Measurements from ENCODE around the gene STUM. TPM values are rescaled to one million over a fixed set of nuclear protein-coding genes. Genes with fewer than 3 reads are reported as not detected.
A peak's percentile ranks its signal among the peaks of the same experiment; 100 is the strongest.

STUM gene
- total RNA-seq, 2 experiments from 2014 or later = not detected

DNA sequence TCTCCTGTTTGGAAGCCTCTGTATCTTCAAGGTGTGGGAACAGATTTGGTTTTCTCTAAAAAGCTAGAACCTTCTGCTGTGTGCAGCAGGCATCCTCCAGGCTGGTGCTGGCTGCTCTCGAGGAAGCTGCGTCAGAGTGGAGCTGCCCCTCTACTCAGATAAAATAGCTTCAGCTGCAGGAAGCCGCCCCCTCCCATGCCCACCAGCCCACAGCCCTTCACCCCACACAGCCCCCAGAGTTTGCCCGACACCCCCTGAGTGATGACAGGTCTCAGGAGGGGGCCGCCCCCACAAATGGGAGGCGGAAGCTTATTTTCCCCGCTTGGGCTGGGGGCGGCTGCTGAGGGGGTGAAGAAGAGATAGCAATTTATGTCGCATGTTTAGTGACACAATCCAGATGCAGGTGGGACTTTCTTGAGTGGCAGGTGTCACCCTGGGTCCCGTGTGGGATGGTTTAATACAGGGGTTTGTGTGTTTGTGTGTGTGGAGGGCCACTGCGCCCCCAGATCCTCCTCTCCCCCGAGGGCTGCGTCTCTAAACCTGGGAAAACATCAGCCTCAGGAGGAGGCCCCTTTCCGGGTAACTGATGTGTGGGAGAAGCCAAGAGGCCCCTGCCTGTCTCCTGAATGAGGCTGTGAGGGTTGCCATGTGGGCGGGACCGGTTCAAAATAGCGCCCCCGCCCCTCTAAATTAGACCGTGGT lies 55.4 kb downstream of the STUM start:
- POLR2A ChIA-PET = interaction anchor here (0.7 kb wide), 1 partner anchor 34 kb away, joined by 3 read pairs; no protein-coding TSS in a partner anchor
- H3K4me1 Mint-ChIP-seq (ENCODE audit: low read depth) = no peaks in the 10 kb centered on the region
- no peak for DNase-seq
- no peak for ATAC-seq
- H3K27me3 Mint-ChIP-seq (ENCODE audit: low read depth) = peaks cover 2% of the 10 kb centered on the region
- no peaks in the 10 kb centered on the region for H3K36me3 Mint-ChIP-seq (ENCODE audit: low read depth)
- H3K4me3 Mint-ChIP-seq = no peak overlapping the region
- CTCF ChIA-PET = interaction anchor here (1.1 kb wide), 1 partner anchor 57 kb away, joined by 3 read pairs; no protein-coding TSS in a partner anchor
- H3K27ac Mint-ChIP-seq = no peak overlapping the region
- no peaks in the 10 kb centered on the region for H3K9me3 Mint-ChIP-seq (ENCODE audit: insufficient read depth)

DNA sequence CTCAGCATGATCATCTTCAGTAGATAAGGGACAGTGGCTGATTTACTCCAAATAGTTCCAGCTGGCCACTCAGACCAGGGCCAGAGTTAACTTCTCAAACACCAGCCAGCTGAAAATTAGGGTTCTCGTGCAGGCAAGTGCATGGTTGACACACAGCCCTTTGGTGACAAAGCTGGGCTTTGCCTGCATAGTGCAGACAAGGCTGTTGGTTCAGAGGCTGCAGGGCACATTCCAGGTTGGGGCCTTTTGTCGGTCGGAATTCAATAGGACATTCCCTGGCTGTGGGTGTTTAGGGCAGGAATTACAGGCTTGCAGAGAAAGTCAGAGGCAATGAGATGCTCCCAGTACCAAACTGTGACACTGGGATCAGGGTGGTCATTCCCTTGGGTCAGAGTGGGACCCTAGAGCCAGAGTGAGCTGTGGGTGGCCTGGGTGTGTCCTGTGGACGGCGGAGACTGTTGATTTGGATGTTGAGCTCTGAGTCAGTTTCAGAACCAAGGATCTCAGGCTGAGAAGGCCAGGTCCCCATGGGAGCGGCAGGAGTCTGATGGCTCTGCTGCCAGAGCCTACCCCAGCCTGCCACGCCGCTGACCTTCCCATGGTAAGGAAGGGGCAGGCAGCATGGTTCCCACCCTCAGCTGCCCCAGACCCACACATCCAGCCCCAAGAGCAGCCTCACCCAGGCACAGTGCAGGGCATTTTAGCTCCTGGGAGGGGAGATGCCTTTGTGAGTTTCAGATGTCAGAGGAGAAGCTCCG lies 56.2 kb downstream of the STUM start:
- CTCF ChIA-PET = interaction anchor here (0.9 to 1.9 kb wide), 2 partner anchors 22 to 180 kb away, joined by 3 to 6 read pairs; no protein-coding TSS in a partner anchor
- ATAC-seq = no peak
- Mint-ChIP-seq H3K4me1 (ENCODE audit: low read depth) (no peaks in the 10 kb centered on the region), H3K4me3 (no peak overlapping the region), H3K27ac (no peak overlapping the region), H3K36me3 (ENCODE audit: low read depth) (no peaks in the 10 kb centered on the region), H3K27me3 (ENCODE audit: low read depth) (peaks cover 2% of the 10 kb centered on the region), H3K9me3 (ENCODE audit: insufficient read depth) (no peaks in the 10 kb centered on the region)
- POLR2A ChIA-PET = no interaction called here
- DNase-seq = no peak

DNA sequence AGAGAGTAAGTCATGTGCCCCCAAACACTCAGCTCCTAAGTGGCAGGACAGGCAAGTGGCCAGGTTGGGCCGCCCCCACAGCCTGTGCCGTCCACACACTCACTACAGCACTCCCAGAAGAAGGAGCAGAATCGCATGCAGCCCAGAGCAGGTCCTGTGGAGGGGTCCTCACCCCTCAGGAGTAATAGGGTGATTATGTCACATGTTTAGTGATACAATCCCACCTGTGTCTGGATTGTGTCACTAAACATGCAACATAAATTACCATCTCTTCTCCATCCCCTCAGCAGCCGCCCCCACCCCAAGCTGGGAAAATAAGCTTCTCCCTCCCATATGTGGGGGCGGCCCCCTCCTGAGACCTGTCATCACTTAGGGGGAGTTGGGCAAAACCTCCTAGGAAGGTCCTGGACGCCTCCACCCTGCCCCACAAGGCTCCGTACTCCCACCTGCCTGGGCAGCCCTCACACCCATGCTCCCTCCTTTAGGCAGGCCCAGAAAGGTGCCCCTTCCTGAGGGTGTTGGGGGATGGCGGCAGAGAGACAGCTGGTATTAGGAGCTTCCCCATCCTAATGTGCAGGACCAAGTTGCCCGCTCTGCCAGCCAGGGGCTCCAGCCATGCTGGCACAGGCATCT lies 56.9 kb downstream of the STUM start:
- Mint-ChIP-seq H3K9me3 (ENCODE audit: insufficient read depth) (no peaks in the 10 kb centered on the region), H3K4me1 (ENCODE audit: low read depth) (no peaks in the 10 kb centered on the region), H3K27ac (no peak overlapping the region), H3K4me3 (no peak overlapping the region), H3K36me3 (ENCODE audit: low read depth) (no peaks in the 10 kb centered on the region), H3K27me3 (ENCODE audit: low read depth) (peaks cover 2% of the 10 kb centered on the region)
- DNase-seq (no peak), ATAC-seq (no peak)
- CTCF ChIA-PET = interaction anchor here (0.9 to 1.9 kb wide), 2 partner anchors 21 to 181 kb away, joined by 3 to 6 read pairs; no protein-coding TSS in a partner anchor
- POLR2A ChIA-PET = no interaction called here

- H3K27ac Mint-ChIP-seq = no peak overlapping the region
- H3K9me3 Mint-ChIP-seq (ENCODE audit: insufficient read depth) = no peaks in the 10 kb centered on the region
- H3K4me1 Mint-ChIP-seq (ENCODE audit: low read depth) = no peaks in the 10 kb centered on the region
- CTCF ChIA-PET = interaction anchor here (1.1 to 1.9 kb wide), 2 partner anchors 20 to 182 kb away, joined by 3 to 6 read pairs; no protein-coding TSS in a partner anchor
- H3K36me3 Mint-ChIP-seq (ENCODE audit: low read depth) = no peaks in the 10 kb centered on the region
- no peak overlapping the region for H3K4me3 Mint-ChIP-seq
- H3K27me3 Mint-ChIP-seq (ENCODE audit: low read depth) = no peaks in the 10 kb centered on the region
- POLR2A ChIA-PET = interaction anchor here (0.6 kb wide), 1 partner anchor 614 kb away, joined by 6 read pairs; no protein-coding TSS in a partner anchor
- ATAC-seq (no peak), DNase-seq (no peak)
Observed at GRCh38 chr1:226606311-226607267, 58.0 kb downstream of the STUM start.

DNA sequence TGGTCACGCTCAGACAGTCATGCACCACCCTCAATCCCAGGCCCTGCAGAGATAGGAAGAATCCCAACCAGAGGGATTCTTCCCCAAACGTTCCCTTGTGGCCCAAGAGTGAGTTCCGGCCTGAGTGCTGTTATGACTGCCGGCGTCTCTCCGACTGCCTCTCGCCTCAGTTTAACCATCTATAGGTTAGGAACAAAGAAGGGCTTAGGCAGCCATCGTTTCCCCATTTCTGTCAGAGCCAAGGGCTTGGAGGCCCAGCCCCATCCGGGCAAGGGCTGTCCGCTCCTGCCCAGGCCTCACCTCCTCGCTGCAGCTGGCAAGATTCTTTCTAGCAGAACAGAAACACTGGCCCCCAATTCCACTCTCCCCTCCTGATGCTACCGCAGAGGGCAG lies 58.7 kb downstream of the STUM start:
- H3K36me3 Mint-ChIP-seq (ENCODE audit: low read depth) = no peaks in the 10 kb centered on the region
- CTCF ChIA-PET = interaction anchor here (1.1 kb wide), 1 partner anchor 182 kb away, joined by 3 read pairs; no protein-coding TSS in a partner anchor
- no peaks in the 10 kb centered on the region for H3K9me3 Mint-ChIP-seq (ENCODE audit: insufficient read depth)
- H3K4me1 Mint-ChIP-seq (ENCODE audit: low read depth) = no peaks in the 10 kb centered on the region
- no peak for DNase-seq
- POLR2A ChIA-PET = no interaction called here
- no peak for ATAC-seq
- no peak overlapping the region for H3K4me3 Mint-ChIP-seq
- H3K27me3 Mint-ChIP-seq (ENCODE audit: low read depth) = no peaks in the 10 kb centered on the region
- H3K27ac Mint-ChIP-seq = no peak overlapping the region

GRCh38 chr1:226607821-226608220 lies 59.3 kb downstream of the STUM start:
- ChIA-PET POLR2A (no interaction called here), CTCF (interaction anchor here (0.9 to 2.6 kb wide), 6 partner anchors 16 to 200 kb away, joined by 3 to 14 read pairs (median 4); partner anchors contain the start of gene PARP1)
- Mint-ChIP-seq H3K27me3 (ENCODE audit: low read depth) (peaks cover 2% of the 10 kb centered on the region), H3K27ac (no peak overlapping the region), H3K4me3 (no peak overlapping the region), H3K9me3 (ENCODE audit: insufficient read depth) (no peaks in the 10 kb centered on the region), H3K36me3 (ENCODE audit: low read depth) (no peaks in the 10 kb centered on the region), H3K4me1 (ENCODE audit: low read depth) (no peaks in the 10 kb centered on the region)
- no peak for ATAC-seq
- DNase-seq = no peak

DNA sequence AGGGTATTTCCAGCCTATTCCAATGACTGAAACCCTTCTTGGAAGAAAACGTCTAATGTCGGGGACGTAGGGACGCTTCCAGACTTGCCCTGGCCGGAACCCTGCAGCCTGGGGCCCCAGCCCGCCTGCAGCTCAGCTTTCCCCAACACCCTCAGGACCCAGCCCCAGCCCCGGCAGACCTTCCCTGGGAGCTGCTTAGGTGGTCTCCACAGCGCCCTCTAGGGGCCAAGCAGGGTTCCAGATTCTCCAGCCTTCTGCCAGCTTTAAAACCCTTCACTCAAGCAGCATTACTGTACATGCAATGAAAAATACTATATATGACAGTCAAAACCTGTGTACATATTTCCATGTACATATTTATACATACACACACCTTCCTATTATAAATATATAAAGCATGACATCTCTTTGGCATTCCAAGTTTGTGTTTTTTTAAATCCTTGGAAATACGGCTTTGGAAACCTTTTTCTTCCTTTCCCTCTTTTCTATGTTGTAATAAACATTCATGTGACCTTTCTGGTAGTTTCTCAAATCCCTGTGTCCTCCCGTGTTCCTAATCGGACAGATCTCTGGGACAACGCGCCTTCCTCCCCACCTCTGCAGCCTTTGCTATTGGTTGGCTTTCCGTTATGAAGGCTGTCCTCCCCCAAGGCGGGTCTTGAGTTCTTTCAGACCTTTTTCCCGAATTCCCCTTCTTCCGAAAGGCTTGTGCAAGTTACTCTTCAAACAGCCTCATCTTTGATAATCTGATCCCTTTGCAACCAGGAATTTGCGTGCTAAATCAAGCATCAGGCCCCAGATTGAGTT lies 60.3 kb downstream of the STUM start:
- ATAC-seq (peak; percentile 83), DNase-seq (peak; percentile 73)
- H3K27ac Mint-ChIP-seq = no peak overlapping the region
- no peak overlapping the region for H3K4me3 Mint-ChIP-seq
- H3K27me3 Mint-ChIP-seq (ENCODE audit: low read depth) = peaks cover 3% of the 10 kb centered on the region
- ChIA-PET CTCF (interaction anchor here (0.7 to 2.6 kb wide), 14 partner anchors 9 to 303 kb away, joined by 3 to 14 read pairs (median 3); partner anchors contain the start of gene PARP1), POLR2A (no interaction called here)
- no peaks in the 10 kb centered on the region for H3K4me1 Mint-ChIP-seq (ENCODE audit: low read depth)
- H3K9me3 Mint-ChIP-seq (ENCODE audit: insufficient read depth) = no peaks in the 10 kb centered on the region
- H3K36me3 Mint-ChIP-seq (ENCODE audit: low read depth) = no peaks in the 10 kb centered on the region

GRCh38 chr1:226609836-226610455 lies 61.4 kb downstream of the STUM start:
- Mint-ChIP-seq H3K27me3 (ENCODE audit: low read depth) (peaks cover 3% of the 10 kb centered on the region), H3K4me1 (ENCODE audit: low read depth) (no peaks in the 10 kb centered on the region), H3K36me3 (ENCODE audit: low read depth) (no peaks in the 10 kb centered on the region), H3K27ac (no peak overlapping the region), H3K4me3 (no peak overlapping the region), H3K9me3 (ENCODE audit: insufficient read depth) (no peaks in the 10 kb centered on the region)
- ChIA-PET CTCF (interaction anchor here (1.5 to 2.6 kb wide), 3 partner anchors 10 to 29 kb away, joined by 3 to 10 read pairs (median 5); no protein-coding TSS in a partner anchor), POLR2A (no interaction called here)
- ATAC-seq (no peak), DNase-seq (no peak)

DNA sequence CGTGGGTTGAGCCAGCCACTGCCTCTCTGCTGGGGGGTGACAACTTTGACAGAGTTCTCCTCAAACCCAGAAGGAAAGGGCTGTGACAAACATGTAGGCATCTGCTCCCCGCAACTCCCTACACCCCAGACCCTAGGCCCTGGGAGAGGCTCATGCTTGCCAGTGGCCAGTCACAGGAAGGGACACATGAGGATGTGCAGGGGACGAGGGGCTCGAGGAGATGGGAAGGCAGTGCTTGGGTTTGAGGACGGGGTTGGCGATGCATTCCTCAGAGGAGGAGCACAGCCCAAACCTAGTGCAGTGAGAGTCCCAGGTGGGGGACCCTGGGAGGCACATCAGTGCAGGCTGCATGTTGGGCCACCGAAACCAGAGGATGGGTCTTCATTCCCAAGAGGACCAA lies 62.1 kb downstream of the STUM start:
- ATAC-seq = no peak
- H3K27ac Mint-ChIP-seq = no peak overlapping the region
- ChIA-PET POLR2A (no interaction called here), CTCF (no interaction called here)
- DNase-seq = no peak
- no peak overlapping the region for H3K4me3 Mint-ChIP-seq
- no peaks in the 10 kb centered on the region for H3K9me3 Mint-ChIP-seq (ENCODE audit: insufficient read depth)
- H3K27me3 Mint-ChIP-seq (ENCODE audit: low read depth) = peaks cover 3% of the 10 kb centered on the region
- no peaks in the 10 kb centered on the region for H3K4me1 Mint-ChIP-seq (ENCODE audit: low read depth)
- no peaks in the 10 kb centered on the region for H3K36me3 Mint-ChIP-seq (ENCODE audit: low read depth)

- ATAC-seq (no peak), DNase-seq (no peak)
- Mint-ChIP-seq H3K4me3 (no peak overlapping the region), H3K4me1 (ENCODE audit: low read depth) (no peaks in the 10 kb centered on the region), H3K27ac (no peak overlapping the region), H3K9me3 (ENCODE audit: insufficient read depth) (no peaks in the 10 kb centered on the region), H3K27me3 (ENCODE audit: low read depth) (peaks cover 3% of the 10 kb centered on the region), H3K36me3 (ENCODE audit: low read depth) (no peaks in the 10 kb centered on the region)
- ChIA-PET POLR2A (no interaction called here), CTCF (interaction anchor here (1.1 kb wide), 1 partner anchor 8 kb away, joined by 3 read pairs; no protein-coding TSS in a partner anchor)
Observed at GRCh38 chr1:226611301-226611700, 62.7 kb downstream of the STUM start.
